ENCODE measurements around the gene SOX15.

DNA sequence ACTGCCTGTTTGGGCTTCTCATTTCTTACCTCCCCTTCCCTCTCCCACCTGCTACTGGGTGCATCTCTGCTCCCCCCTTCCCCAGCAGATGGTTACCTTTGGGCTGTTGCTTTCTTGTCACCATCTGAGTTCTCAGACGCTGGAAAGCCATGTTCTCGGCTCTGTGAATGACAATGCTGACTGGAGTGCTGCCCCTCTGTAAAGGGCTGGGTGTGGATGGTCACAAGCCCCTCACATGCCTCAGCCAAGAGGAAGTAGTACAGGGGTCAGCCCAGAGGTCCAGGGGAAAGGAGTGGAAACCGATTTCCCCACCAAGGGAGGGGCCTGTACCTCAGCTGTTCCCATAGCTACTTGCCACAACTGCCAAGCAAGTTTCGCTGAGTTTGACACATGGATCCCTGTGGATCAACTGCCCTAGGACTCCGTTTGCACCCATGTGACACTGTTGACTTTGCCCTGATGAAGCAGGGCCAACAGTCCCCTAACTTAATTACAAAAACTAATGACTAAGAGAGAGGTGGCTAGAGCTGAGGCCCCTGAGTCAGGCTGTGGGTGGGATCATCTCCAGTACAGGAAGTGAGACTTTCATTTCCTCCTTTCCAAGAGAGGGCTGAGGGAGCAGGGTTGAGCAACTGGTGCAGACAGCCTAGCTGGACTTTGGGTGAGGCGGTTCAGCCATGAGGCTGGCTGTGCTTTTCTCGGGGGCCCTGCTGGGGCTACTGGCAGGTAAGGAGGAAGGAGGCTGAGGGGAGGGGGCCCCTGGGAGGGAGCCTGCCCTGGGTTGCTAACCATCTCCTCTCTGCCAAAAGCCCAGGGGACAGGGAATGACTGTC lies 10.7 kb downstream of the SOX15 start, which contains the start of gene CD68:
- no peak for TF ChIP-seq ZNF24 (IDR thresholded peaks at IDR 0.05)
- TF ChIP-seq HDGF (IDR thresholded peaks at IDR 0.05): no peak
- TF ChIP-seq CTCF (IDR thresholded peaks at IDR 0.05 in 2 of 3, conservative IDR thresholded peaks at IDR 0.05 in 1 of 3; ENCODE audit: control insufficient read depth in 2 of 3, extremely low read depth in 1 of 3, insufficient read depth in 1 of 3, low read depth in 3 of 3, low read length in 3 of 3): no peak
- TF ChIP-seq, protein P1, sequence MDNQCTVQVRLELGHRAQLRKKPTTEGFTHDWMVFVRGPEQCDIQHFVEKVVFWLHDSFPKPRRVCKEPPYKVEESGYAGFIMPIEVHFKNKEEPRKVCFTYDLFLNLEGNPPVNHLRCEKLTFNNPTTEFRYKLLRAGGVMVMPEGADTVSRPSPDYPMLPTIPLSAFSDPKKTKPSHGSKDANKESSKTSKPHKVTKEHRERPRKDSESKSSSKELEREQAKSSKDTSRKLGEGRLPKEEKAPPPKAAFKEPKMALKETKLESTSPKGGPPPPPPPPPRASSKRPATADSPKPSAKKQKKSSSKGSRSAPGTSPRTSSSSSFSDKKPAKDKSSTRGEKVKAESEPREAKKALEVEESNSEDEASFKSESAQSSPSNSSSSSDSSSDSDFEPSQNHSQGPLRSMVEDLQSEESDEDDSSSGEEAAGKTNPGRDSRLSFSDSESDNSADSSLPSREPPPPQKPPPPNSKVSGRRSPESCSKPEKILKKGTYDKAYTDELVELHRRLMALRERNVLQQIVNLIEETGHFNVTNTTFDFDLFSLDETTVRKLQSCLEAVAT (IDR thresholded peaks at IDR 0.05): no peak; the same call in 1 of the 2 replicates
- TF ChIP-seq REST (IDR thresholded peaks at IDR 0.05; ENCODE audit: low read depth, low read length): no peak
- TF ChIP-seq, protein P2, sequence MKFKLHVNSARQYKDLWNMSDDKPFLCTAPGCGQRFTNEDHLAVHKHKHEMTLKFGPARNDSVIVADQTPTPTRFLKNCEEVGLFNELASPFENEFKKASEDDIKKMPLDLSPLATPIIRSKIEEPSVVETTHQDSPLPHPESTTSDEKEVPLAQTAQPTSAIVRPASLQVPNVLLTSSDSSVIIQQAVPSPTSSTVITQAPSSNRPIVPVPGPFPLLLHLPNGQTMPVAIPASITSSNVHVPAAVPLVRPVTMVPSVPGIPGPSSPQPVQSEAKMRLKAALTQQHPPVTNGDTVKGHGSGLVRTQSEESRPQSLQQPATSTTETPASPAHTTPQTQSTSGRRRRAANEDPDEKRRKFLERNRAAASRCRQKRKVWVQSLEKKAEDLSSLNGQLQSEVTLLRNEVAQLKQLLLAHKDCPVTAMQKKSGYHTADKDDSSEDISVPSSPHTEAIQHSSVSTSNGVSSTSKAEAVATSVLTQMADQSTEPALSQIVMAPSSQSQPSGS (IDR thresholded peaks at IDR 0.05; ENCODE audit: low read length): peak; percentile 90
- TF ChIP-seq CBFB (IDR thresholded peaks at IDR 0.05; ENCODE audit: low read depth): peak; percentile 42; the same call in 1 of the 2 replicates
- peak; percentile 99 for TF ChIP-seq POLR2AphosphoS2 (IDR thresholded peaks at IDR 0.05; ENCODE audit: low read depth, low read length)
- TF ChIP-seq EZH2 (IDR thresholded peaks at IDR 0.05; ENCODE audit: borderline replicate concordance, control insufficient read depth, low read depth, low read length): no peak
- TF ChIP-seq, protein P3, sequence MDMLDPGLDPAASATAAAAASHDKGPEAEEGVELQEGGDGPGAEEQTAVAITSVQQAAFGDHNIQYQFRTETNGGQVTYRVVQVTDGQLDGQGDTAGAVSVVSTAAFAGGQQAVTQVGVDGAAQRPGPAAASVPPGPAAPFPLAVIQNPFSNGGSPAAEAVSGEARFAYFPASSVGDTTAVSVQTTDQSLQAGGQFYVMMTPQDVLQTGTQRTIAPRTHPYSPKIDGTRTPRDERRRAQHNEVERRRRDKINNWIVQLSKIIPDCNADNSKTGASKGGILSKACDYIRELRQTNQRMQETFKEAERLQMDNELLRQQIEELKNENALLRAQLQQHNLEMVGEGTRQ (IDR thresholded peaks at IDR 0.05; ENCODE audit: borderline replicate concordance, low read depth, low read length): no peak
- no peak for TF ChIP-seq RAD21 (IDR thresholded peaks at IDR 0.05; ENCODE audit: insufficient read depth, low read depth, low read length)
